Neural cell (in vitro differentiated cells): ENCODE measurements around the gene EDAR.

Experiments used
- EP300 ChIP-seq: fragments of 450-650 bp; conservative IDR thresholded peaks from 2 replicates; pipeline ENCODE4 v1.6.1; 2014; ENCODE audit warnings: antibody characterized with exemption, mild to moderate bottlenecking, moderate library complexity; ENCODE audit not compliant: poor library complexity, severe bottlenecking
- EZH2 ChIP-seq: fragments of 200-600, 300-800 bp; shearing (Covaris generic), sonication (generic); IDR thresholded peaks from 2 replicates; pipeline ENCODE4 v1.6.1; 2014; ENCODE audit warnings: antibody characterized with exemption, low read length, borderline replicate concordance, mild to moderate bottlenecking; ENCODE audit not compliant: insufficient read depth, poor library complexity, severe bottlenecking
- POLR2AphosphoS5 ChIP-seq: IDR thresholded peaks from 2 replicates; pipeline ENCODE4 v1.6.1; 2012
- RAD21 ChIP-seq: fragments of 450-650 bp; conservative IDR thresholded peaks from 2 replicates; pipeline ENCODE4 v1.6.1; 2014; ENCODE audit warnings: antibody characterized with exemption, mild to moderate bottlenecking, moderate library complexity
- SMC3 ChIP-seq: fragments of 450-650 bp; conservative IDR thresholded peaks from 2 replicates; pipeline ENCODE4 v1.6.1; 2014; ENCODE audit warnings: antibody characterized with exemption, mild to moderate bottlenecking, moderate library complexity; ENCODE audit not compliant: poor library complexity
- TAF1 ChIP-seq: IDR thresholded peaks from 2 replicates; pipeline ENCODE4 v1.6.1; 2012; ENCODE audit warnings: low read depth
- TF ChIP-seq, protein P1 (sequence below): IDR thresholded peaks from 2 replicates; pipeline ENCODE4 v1.6.1; 2012; ENCODE audit warnings: borderline replicate concordance
- TF ChIP-seq, protein P2 (sequence below): fragments of 450-650 bp; IDR thresholded peaks from 2 replicates; pipeline ENCODE4 v1.5.1; 2014; ENCODE audit warnings: antibody characterized with exemption, mild to moderate bottlenecking, moderate library complexity; ENCODE audit not compliant: poor library complexity, severe bottlenecking

DNA sequence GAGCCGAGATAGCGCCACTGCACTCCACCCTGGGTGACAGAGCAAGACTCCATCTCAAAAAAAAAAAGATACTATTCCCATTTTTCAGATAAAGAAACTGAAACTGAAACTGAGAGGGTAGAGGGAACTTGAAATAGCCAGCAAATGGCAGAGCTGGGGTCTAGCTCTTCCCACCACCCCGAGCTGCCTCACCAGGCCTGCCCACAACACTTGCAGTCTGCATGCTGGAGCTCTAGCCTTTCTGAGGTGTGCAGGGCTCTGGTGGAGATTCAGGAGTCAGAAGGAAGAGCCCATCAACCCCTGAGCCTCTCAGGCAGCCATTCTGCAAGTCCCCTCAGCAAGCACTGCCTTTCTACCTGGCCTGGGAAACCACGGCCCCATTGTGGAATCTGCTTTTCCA, 14.3 kb downstream of the EDAR start:
- TF ChIP-seq EZH2 (no peak), POLR2AphosphoS5 (no peak), TAF1 (no peak), SMC3 (no peak), RAD21 (no peak), EP300 (no peak)
- TF ChIP-seq, protein P1, sequence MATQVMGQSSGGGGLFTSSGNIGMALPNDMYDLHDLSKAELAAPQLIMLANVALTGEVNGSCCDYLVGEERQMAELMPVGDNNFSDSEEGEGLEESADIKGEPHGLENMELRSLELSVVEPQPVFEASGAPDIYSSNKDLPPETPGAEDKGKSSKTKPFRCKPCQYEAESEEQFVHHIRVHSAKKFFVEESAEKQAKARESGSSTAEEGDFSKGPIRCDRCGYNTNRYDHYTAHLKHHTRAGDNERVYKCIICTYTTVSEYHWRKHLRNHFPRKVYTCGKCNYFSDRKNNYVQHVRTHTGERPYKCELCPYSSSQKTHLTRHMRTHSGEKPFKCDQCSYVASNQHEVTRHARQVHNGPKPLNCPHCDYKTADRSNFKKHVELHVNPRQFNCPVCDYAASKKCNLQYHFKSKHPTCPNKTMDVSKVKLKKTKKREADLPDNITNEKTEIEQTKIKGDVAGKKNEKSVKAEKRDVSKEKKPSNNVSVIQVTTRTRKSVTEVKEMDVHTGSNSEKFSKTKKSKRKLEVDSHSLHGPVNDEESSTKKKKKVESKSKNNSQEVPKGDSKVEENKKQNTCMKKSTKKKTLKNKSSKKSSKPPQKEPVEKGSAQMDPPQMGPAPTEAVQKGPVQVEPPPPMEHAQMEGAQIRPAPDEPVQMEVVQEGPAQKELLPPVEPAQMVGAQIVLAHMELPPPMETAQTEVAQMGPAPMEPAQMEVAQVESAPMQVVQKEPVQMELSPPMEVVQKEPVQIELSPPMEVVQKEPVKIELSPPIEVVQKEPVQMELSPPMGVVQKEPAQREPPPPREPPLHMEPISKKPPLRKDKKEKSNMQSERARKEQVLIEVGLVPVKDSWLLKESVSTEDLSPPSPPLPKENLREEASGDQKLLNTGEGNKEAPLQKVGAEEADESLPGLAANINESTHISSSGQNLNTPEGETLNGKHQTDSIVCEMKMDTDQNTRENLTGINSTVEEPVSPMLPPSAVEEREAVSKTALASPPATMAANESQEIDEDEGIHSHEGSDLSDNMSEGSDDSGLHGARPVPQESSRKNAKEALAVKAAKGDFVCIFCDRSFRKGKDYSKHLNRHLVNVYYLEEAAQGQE, result no peak
- TF ChIP-seq, protein P2, sequence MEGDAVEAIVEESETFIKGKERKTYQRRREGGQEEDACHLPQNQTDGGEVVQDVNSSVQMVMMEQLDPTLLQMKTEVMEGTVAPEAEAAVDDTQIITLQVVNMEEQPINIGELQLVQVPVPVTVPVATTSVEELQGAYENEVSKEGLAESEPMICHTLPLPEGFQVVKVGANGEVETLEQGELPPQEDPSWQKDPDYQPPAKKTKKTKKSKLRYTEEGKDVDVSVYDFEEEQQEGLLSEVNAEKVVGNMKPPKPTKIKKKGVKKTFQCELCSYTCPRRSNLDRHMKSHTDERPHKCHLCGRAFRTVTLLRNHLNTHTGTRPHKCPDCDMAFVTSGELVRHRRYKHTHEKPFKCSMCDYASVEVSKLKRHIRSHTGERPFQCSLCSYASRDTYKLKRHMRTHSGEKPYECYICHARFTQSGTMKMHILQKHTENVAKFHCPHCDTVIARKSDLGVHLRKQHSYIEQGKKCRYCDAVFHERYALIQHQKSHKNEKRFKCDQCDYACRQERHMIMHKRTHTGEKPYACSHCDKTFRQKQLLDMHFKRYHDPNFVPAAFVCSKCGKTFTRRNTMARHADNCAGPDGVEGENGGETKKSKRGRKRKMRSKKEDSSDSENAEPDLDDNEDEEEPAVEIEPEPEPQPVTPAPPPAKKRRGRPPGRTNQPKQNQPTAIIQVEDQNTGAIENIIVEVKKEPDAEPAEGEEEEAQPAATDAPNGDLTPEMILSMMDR, result no peak
